8988T (cell line): ENCODE measurements around the gene TLK2.
A peak's percentile ranks its signal among the peaks of the same experiment; 100 is the strongest.

Experiments
- DNase-seq: peaks from one replicate; pipeline ENCODE4 v3.0.0; 2011

Gene TLK2

GRCh38 chr17:62631086-62631935, 152.7 kb downstream of the TLK2 start:
- DNase-seq, result no peak

- DNase-seq, result no peak
These were observed 153.6 kb downstream of the TLK2 start for GRCh38 chr17:62631936-62632924.

GRCh38 chr17:62637809-62638208, 159.2 kb downstream of the TLK2 start:
- no peak for DNase-seq

- no peak for DNase-seq
These were observed 162.5 kb downstream of the TLK2 start for GRCh38 chr17:62641153-62641552.

GRCh38 chr17:62641951-62642350, 163.3 kb downstream of the TLK2 start:
- no peak for DNase-seq

GRCh38 chr17:62643496-62643895, 164.9 kb downstream of the TLK2 start:
- DNase-seq, result no peak

GRCh38 chr17:62644487-62645173, 166.0 kb downstream of the TLK2 start:
- DNase-seq, result no peak

- DNase-seq, result no peak
These were observed 169.8 kb downstream of the TLK2 start for GRCh38 chr17:62648251-62648955.

- DNase-seq, result no peak
These were observed 170.3 kb downstream of the TLK2 start for GRCh38 chr17:62648956-62649294.

GRCh38 chr17:62649570-62649969, 170.9 kb downstream of the TLK2 start:
- DNase-seq, result no peak

- no peak for DNase-seq
These were observed 172.0 kb downstream of the TLK2 start for GRCh38 chr17:62650587-62650986.

- no peak for DNase-seq
These were observed 173.8 kb downstream of the TLK2 start for GRCh38 chr17:62652251-62653001.

GRCh38 chr17:62653002-62653825, 174.6 kb downstream of the TLK2 start:
- DNase-seq, result peak; percentile 57

- no peak for DNase-seq
These were observed 175.5 kb downstream of the TLK2 start for GRCh38 chr17:62653826-62654761.

- DNase-seq, result no peak
These were observed 177.0 kb downstream of the TLK2 start for GRCh38 chr17:62655656-62656055.

- no peak for DNase-seq
These were observed 177.8 kb downstream of the TLK2 start for GRCh38 chr17:62656446-62656845.

GRCh38 chr17:62657145-62657665, 178.6 kb downstream of the TLK2 start:
- DNase-seq, result no peak

GRCh38 chr17:62657690-62658089, 179.1 kb downstream of the TLK2 start:
- no peak for DNase-seq

GRCh38 chr17:62658136-62658920, 179.7 kb downstream of the TLK2 start:
- no peak for DNase-seq
